Measurements from ENCODE around the gene NAP1L4.

The NAP1L4 gene

GRCh38 chr11:2930704-2931419 lies 61.3 kb downstream of the NAP1L4 start:
- Histone ChIP-seq H3K36me3 (ENCODE audit: control insufficient read depth in 2 of 2, insufficient read depth in 2 of 2, low read length in 2 of 2) (no peaks in the 10 kb centered on the region), H3K4me3 (ENCODE audit: low read length in 2 of 2) (peak overlapping the region; percentile 70 to 78), H3K9me3 (ENCODE audit: control insufficient read depth in 2 of 2, low read length in 2 of 2) (no peaks in the 10 kb centered on the region), H3K4me1 (ENCODE audit: control insufficient read depth in 2 of 2, insufficient read depth in 2 of 2, low read length in 2 of 2) (peaks cover 21 to 35% of the 10 kb centered on the region in 2 donors), H3K9ac (ENCODE audit: low read depth in 1 of 2, low read length in 2 of 2) (peak overlapping the region; percentile 78 to 79), H3K27ac (ENCODE audit: low read depth in 2 of 2, low read length in 2 of 2) (peak overlapping the region; percentile 90 to 96), H3K27me3 (ENCODE audit: control insufficient read depth in 2 of 2, insufficient read depth in 2 of 2, low read length in 2 of 2) (peaks cover 0 to 2% of the 10 kb centered on the region in 2 donors)

- H3K9me3 ChIP-seq (ENCODE audit: control insufficient read depth in 2 of 2, low read length in 2 of 2) = no peaks in the 10 kb centered on the region
- peaks cover 0 to 2% of the 10 kb centered on the region in 2 donors for H3K27me3 ChIP-seq (ENCODE audit: control insufficient read depth in 2 of 2, insufficient read depth in 2 of 2, low read length in 2 of 2)
- peak overlapping the region; percentile 78 to 79 for H3K9ac ChIP-seq (ENCODE audit: low read depth in 1 of 2, low read length in 2 of 2)
- peaks cover 23 to 38% of the 10 kb centered on the region in 2 donors for H3K4me1 ChIP-seq (ENCODE audit: control insufficient read depth in 2 of 2, insufficient read depth in 2 of 2, low read length in 2 of 2)
- H3K4me3 ChIP-seq (ENCODE audit: low read length in 2 of 2) = peak overlapping the region; percentile 70 to 78
- H3K27ac ChIP-seq (ENCODE audit: low read depth in 2 of 2, low read length in 2 of 2) = peak overlapping the region; percentile 90 to 96
- H3K36me3 ChIP-seq (ENCODE audit: control insufficient read depth in 2 of 2, insufficient read depth in 2 of 2, low read length in 2 of 2) = no peaks in the 10 kb centered on the region
These were observed 62.0 kb downstream of the NAP1L4 start for GRCh38 chr11:2929950-2930703.

- peak overlapping the region; percentile 78 to 79 for H3K9ac ChIP-seq (ENCODE audit: low read depth in 1 of 2, low read length in 2 of 2)
- no peaks in the 10 kb centered on the region for H3K9me3 ChIP-seq (ENCODE audit: control insufficient read depth in 2 of 2, low read length in 2 of 2)
- H3K36me3 ChIP-seq (ENCODE audit: control insufficient read depth in 2 of 2, insufficient read depth in 2 of 2, low read length in 2 of 2) = no peaks in the 10 kb centered on the region
- peak overlapping the region; percentile 90 to 96 for H3K27ac ChIP-seq (ENCODE audit: low read depth in 2 of 2, low read length in 2 of 2)
- peak overlapping the region; percentile 70 to 78 for H3K4me3 ChIP-seq (ENCODE audit: low read length in 2 of 2)
- peaks cover 29 to 44% of the 10 kb centered on the region in 2 donors for H3K4me1 ChIP-seq (ENCODE audit: control insufficient read depth in 2 of 2, insufficient read depth in 2 of 2, low read length in 2 of 2)
- peaks cover 0 to 2% of the 10 kb centered on the region in 2 donors for H3K27me3 ChIP-seq (ENCODE audit: control insufficient read depth in 2 of 2, insufficient read depth in 2 of 2, low read length in 2 of 2)
These were observed 62.6 kb downstream of the NAP1L4 start for GRCh38 chr11:2929531-2929949.

- Histone ChIP-seq H3K4me1 (ENCODE audit: control insufficient read depth in 2 of 2, insufficient read depth in 2 of 2, low read length in 2 of 2) (peaks cover 35 to 51% of the 10 kb centered on the region in 2 donors), H3K4me3 (ENCODE audit: low read length in 2 of 2) (peak within 1 kb of the TSS; percentile 70 to 78), H3K27me3 (ENCODE audit: control insufficient read depth in 2 of 2, insufficient read depth in 2 of 2, low read length in 2 of 2) (peaks cover 0 to 2% of the 10 kb centered on the region in 2 donors), H3K9me3 (ENCODE audit: control insufficient read depth in 2 of 2, low read length in 2 of 2) (no peaks in the 10 kb centered on the region), H3K27ac (ENCODE audit: low read depth in 2 of 2, low read length in 2 of 2) (peak within 1 kb of the TSS; percentile 90 to 96), H3K9ac (ENCODE audit: low read depth in 1 of 2, low read length in 2 of 2) (peak within 1 kb of the TSS; percentile 79 to 87), H3K36me3 (ENCODE audit: control insufficient read depth in 2 of 2, insufficient read depth in 2 of 2, low read length in 2 of 2) (no peaks in the 10 kb centered on the region)
These were observed 63.3 kb downstream of the NAP1L4 start, which contains the start of gene PHLDA2 for GRCh38 chr11:2928605-2929530. TSS of gene PHLDA2 (minus strand) at chr11:2929420. CDS start at chr11:2929364, 56 bp downstream.

GRCh38 chr11:2927851-2928604 lies 64.1 kb downstream of the NAP1L4 start:
- no peaks in the 10 kb centered on the region for H3K36me3 ChIP-seq (ENCODE audit: control insufficient read depth in 2 of 2, insufficient read depth in 2 of 2, low read length in 2 of 2)
- peak overlapping the region; percentile 65 to 87 for H3K9ac ChIP-seq (ENCODE audit: low read depth in 1 of 2, low read length in 2 of 2)
- H3K27ac ChIP-seq (ENCODE audit: low read depth in 2 of 2, low read length in 2 of 2) = peak overlapping the region; percentile 90 to 96
- peak overlapping the region; percentile 70 to 73 for H3K4me3 ChIP-seq (ENCODE audit: low read length in 2 of 2)
- peaks cover 36 to 48% of the 10 kb centered on the region in 2 donors for H3K4me1 ChIP-seq (ENCODE audit: control insufficient read depth in 2 of 2, insufficient read depth in 2 of 2, low read length in 2 of 2)
- peaks cover 0 to 2% of the 10 kb centered on the region in 2 donors for H3K27me3 ChIP-seq (ENCODE audit: control insufficient read depth in 2 of 2, insufficient read depth in 2 of 2, low read length in 2 of 2)
- H3K9me3 ChIP-seq (ENCODE audit: control insufficient read depth in 2 of 2, low read length in 2 of 2) = no peaks in the 10 kb centered on the region

GRCh38 chr11:2927121-2927800 lies 64.9 kb downstream of the NAP1L4 start:
- Histone ChIP-seq H3K4me3 (ENCODE audit: low read length in 2 of 2) (peak overlapping the region; percentile 70 to 73), H3K27ac (ENCODE audit: low read depth in 2 of 2, low read length in 2 of 2) (peak overlapping the region in 1 of 2 donors; percentile 90), H3K9ac (ENCODE audit: low read depth in 1 of 2, low read length in 2 of 2) (peak overlapping the region in 1 of 2 donors; percentile 87), H3K27me3 (ENCODE audit: control insufficient read depth in 2 of 2, insufficient read depth in 2 of 2, low read length in 2 of 2) (peaks cover 0 to 2% of the 10 kb centered on the region in 2 donors), H3K9me3 (ENCODE audit: control insufficient read depth in 2 of 2, low read length in 2 of 2) (no peaks in the 10 kb centered on the region), H3K4me1 (ENCODE audit: control insufficient read depth in 2 of 2, insufficient read depth in 2 of 2, low read length in 2 of 2) (peaks cover 36 to 44% of the 10 kb centered on the region in 2 donors), H3K36me3 (ENCODE audit: control insufficient read depth in 2 of 2, insufficient read depth in 2 of 2, low read length in 2 of 2) (no peaks in the 10 kb centered on the region)

- Histone ChIP-seq H3K27me3 (ENCODE audit: control insufficient read depth in 2 of 2, insufficient read depth in 2 of 2, low read length in 2 of 2) (peaks cover 0 to 2% of the 10 kb centered on the region in 2 donors), H3K9me3 (ENCODE audit: control insufficient read depth in 2 of 2, low read length in 2 of 2) (no peaks in the 10 kb centered on the region), H3K9ac (ENCODE audit: low read depth in 1 of 2, low read length in 2 of 2) (no peak overlapping the region), H3K27ac (ENCODE audit: low read depth in 2 of 2, low read length in 2 of 2) (no peak overlapping the region), H3K4me1 (ENCODE audit: control insufficient read depth in 2 of 2, insufficient read depth in 2 of 2, low read length in 2 of 2) (peaks cover 36 to 44% of the 10 kb centered on the region in 2 donors), H3K4me3 (ENCODE audit: low read length in 2 of 2) (no peak overlapping the region), H3K36me3 (ENCODE audit: control insufficient read depth in 2 of 2, insufficient read depth in 2 of 2, low read length in 2 of 2) (no peaks in the 10 kb centered on the region)
These were observed 65.5 kb downstream of the NAP1L4 start for GRCh38 chr11:2926611-2927051.

- peak overlapping the region in 1 of 2 donors; percentile 54 for H3K9ac ChIP-seq (ENCODE audit: low read depth in 1 of 2, low read length in 2 of 2)
- peak overlapping the region; percentile 7 to 52 for H3K4me3 ChIP-seq (ENCODE audit: low read length in 2 of 2)
- H3K36me3 ChIP-seq (ENCODE audit: control insufficient read depth in 2 of 2, insufficient read depth in 2 of 2, low read length in 2 of 2) = no peaks in the 10 kb centered on the region
- H3K9me3 ChIP-seq (ENCODE audit: control insufficient read depth in 2 of 2, low read length in 2 of 2) = no peaks in the 10 kb centered on the region
- H3K4me1 ChIP-seq (ENCODE audit: control insufficient read depth in 2 of 2, insufficient read depth in 2 of 2, low read length in 2 of 2) = peaks cover 31 to 40% of the 10 kb centered on the region in 2 donors
- peak overlapping the region; percentile 78 to 83 for H3K27ac ChIP-seq (ENCODE audit: low read depth in 2 of 2, low read length in 2 of 2)
- H3K27me3 ChIP-seq (ENCODE audit: control insufficient read depth in 2 of 2, insufficient read depth in 2 of 2, low read length in 2 of 2) = peaks cover 0 to 2% of the 10 kb centered on the region in 2 donors
These were observed 67.1 kb downstream of the NAP1L4 start for GRCh38 chr11:2924821-2925675.

Measured in mucosa of rectum (tissue), 2 donors.